Vagina (tissue), 2 donors: ENCODE data around the gene PLCG1. TPM values are rescaled to one million over a fixed set of nuclear protein-coding genes. Genes with fewer than 3 reads are reported as not detected.

Source experiments
- DNase-seq, 2 donors: peaks; one replicate each; pipeline ENCODE4 v3.0.0-alpha.2; 2017; ENCODE audit errors: extremely low spot score in 2 of 2
- H3K27ac ChIP-seq: fragments of 200-600 bp; sonication (generic); one replicate; pipeline ENCODE4 v1.5.1; 2019
- H3K27me3 ChIP-seq: fragments of 200-600 bp; sonication (generic); one replicate; pipeline ENCODE4 v1.5.1; 2019
- H3K36me3 ChIP-seq, 2 donors: fragments of 200-600 bp; sonication (generic); one replicate each; pipeline ENCODE4 v1.5.1; 2017 to 2019
- H3K4me1 ChIP-seq: fragments of 200-600 bp; sonication (generic); one replicate; pipeline ENCODE4 v1.5.1; 2019
- H3K4me3 ChIP-seq, 2 donors: fragments of 200-600 bp; sonication (generic); 1 replicate in 1 of 2; 2 replicates in 1 of 2; pipeline ENCODE4 v1.5.1; 2016 to 2019
- H3K9me3 ChIP-seq: fragments of 200-600 bp; sonication (generic); one replicate; pipeline ENCODE4 v1.5.1; 2019
- POLR2A ChIP-seq, 2 donors: fragments of 450-650 bp; IDR thresholded peaks; one replicate each; pipeline ENCODE4 v1.6.1; 2017; ENCODE audit warnings: antibody characterized with exemption in 2 of 2, mild to moderate bottlenecking in 2 of 2, moderate library complexity in 2 of 2
- POLR2AphosphoS5 ChIP-seq, 2 donors: sonication (generic); formaldehyde crosslinking; IDR thresholded peaks; one replicate each; pipeline ENCODE4 v1.9.0; 2017; ENCODE audit warnings: antibody characterized with exemption in 2 of 2, mild to moderate bottlenecking in 2 of 2, low read depth in 1 of 2; ENCODE audit not compliant: insufficient read depth in 1 of 2
- intact Hi-C: fragments of 100-400 bp; cut with DNase I; formaldehyde crosslinking; loops from one replicate; pipeline ENCODE4 v1.15.1; 2023
- total RNA-seq: library from RNA; depleted of rRNA; stranded (reverse); fragments of >200 nt; gene quantifications from one replicate; pipeline ENCODE4 v1.2.3, GENCODE V29; 2016
- TF ChIP-seq, protein P1 (sequence below), 3 experiments: fragments of 450-650 bp in 2 of 3; fragments of 200-600 bp in 1 of 3; sonication (generic) in 1 of 3; IDR thresholded peaks; one replicate each; pipeline ENCODE4 v1.5.1; 2017 to 2019; ENCODE audit warnings: antibody characterized with exemption in 3 of 3, mild to moderate bottlenecking in 2 of 3, moderate library complexity in 2 of 3

PLCG1 gene
- total RNA-seq, 1 donor from 2014 or later: 138 TPM

DNA sequence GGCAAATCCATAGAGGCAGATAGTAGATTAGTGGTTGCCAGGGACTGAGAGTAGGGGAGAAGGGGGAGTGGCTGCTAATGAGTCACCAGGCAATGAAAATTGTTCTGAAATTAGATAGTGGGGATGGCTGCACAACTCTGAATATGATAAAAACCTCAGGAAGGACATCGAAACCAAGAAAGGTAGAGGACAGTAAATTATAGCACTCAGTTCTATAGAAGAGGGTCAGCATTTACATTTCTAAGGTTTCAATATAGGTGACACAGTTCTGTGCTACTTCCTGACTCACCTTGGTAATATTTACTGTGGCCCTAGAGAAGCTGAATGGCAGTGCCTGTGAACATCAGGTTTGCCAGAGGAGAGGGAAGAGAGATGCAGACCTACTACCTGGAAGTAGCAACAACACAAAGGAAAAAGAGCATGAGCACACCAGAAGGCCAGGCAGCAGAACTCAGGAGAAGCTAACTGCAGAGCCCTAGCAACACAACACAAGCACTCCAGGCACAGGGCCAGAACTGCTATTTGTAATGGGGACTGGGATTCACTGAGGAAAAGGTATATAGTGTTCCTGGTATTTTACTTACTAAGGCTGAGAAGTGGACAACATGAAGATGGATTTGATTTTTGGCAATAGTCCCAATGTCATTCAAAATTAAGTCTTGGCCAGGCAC, 75.9 kb downstream of the PLCG1 start:
- Histone ChIP-seq H3K9me3 (no peaks in the 10 kb centered on the region), H3K4me3 (no peak overlapping the region), H3K36me3 (no peaks in the 10 kb centered on the region), H3K27me3 (no peaks in the 10 kb centered on the region), H3K27ac (no peak overlapping the region), H3K4me1 (peaks cover 10% of the 10 kb centered on the region)
- no peak for DNase-seq
- intact Hi-C loops: no loop called here
- TF ChIP-seq POLR2AphosphoS5 (IDR thresholded peaks at IDR 0.05; ENCODE audit: insufficient read depth in 1 of 2, low read depth in 1 of 2) (no peak), POLR2A (IDR thresholded peaks at IDR 0.05) (no peak)
- TF ChIP-seq, protein P1, sequence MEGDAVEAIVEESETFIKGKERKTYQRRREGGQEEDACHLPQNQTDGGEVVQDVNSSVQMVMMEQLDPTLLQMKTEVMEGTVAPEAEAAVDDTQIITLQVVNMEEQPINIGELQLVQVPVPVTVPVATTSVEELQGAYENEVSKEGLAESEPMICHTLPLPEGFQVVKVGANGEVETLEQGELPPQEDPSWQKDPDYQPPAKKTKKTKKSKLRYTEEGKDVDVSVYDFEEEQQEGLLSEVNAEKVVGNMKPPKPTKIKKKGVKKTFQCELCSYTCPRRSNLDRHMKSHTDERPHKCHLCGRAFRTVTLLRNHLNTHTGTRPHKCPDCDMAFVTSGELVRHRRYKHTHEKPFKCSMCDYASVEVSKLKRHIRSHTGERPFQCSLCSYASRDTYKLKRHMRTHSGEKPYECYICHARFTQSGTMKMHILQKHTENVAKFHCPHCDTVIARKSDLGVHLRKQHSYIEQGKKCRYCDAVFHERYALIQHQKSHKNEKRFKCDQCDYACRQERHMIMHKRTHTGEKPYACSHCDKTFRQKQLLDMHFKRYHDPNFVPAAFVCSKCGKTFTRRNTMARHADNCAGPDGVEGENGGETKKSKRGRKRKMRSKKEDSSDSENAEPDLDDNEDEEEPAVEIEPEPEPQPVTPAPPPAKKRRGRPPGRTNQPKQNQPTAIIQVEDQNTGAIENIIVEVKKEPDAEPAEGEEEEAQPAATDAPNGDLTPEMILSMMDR (IDR thresholded peaks at IDR 0.05): no peak

DNA sequence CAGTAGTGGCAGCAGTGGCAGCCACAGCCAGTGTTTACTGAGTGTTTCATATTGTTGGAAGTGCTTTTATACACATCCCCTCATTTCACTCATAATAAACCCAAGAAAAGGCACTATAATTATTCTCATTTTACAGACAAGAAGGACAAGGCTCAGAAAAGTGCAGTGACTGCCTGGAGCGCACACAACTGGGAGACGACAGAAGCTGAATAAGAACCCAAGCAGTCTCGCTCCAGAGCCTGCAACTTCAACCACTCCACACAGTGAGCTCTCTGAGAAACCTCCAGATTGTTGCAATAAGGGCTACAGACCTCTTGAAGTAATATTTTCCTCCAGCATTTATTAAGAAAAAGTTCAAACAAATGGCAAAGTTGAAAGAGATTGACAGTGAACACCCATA, 76.9 kb downstream of the PLCG1 start:
- Histone ChIP-seq H3K27ac (no peak overlapping the region), H3K27me3 (no peaks in the 10 kb centered on the region), H3K4me3 (no peak overlapping the region), H3K9me3 (no peaks in the 10 kb centered on the region), H3K4me1 (peaks cover 10% of the 10 kb centered on the region), H3K36me3 (no peaks in the 10 kb centered on the region)
- intact Hi-C loops: no loop called here
- DNase-seq: no peak
- TF ChIP-seq POLR2A (IDR thresholded peaks at IDR 0.05) (no peak), POLR2AphosphoS5 (IDR thresholded peaks at IDR 0.05; ENCODE audit: insufficient read depth in 1 of 2, low read depth in 1 of 2) (no peak)
- TF ChIP-seq, protein P1 (IDR thresholded peaks at IDR 0.05): no peak

DNA sequence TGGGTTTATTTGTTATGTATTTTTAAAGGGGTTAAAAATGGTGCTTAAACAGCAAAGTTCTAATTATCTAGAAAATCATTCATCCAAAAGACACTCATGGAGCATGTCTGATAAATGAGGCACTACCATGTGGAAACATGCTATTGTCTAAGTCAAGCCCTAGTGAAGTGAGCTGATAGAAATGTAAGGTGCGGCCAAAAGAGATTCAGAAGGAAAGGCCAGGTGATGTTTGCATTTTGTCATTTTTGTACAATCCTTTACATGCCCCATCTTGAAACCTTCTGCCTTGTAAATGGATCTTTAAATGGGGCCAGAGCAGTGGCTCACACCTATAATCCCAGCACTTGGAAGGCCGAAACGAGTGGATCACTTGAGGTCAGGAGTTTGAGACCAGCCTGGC, 77.3 kb downstream of the PLCG1 start:
- intact Hi-C loops: no loop called here

DNA sequence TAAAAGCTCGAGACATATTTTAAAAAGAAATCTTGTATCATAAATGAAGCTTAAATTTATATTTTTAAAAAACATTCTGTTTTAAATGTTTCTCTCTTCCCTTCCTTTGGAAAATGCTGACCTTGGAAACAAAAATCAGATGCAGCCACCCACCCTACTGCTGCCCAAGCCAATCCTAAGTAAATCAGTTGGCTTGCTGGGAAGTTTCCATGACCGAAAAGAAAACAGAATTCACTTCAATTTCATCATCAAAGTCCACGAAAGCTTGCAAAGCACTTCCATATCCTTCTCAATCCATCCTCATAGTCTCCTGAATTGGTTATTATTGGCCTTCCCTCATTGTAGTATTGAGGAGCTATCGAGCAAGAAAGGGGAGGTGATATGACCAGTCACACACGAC, 80.1 kb downstream of the PLCG1 start:
- Histone ChIP-seq H3K27ac (no peak overlapping the region), H3K4me1 (peaks cover 15% of the 10 kb centered on the region), H3K36me3 (no peaks in the 10 kb centered on the region), H3K27me3 (no peaks in the 10 kb centered on the region), H3K9me3 (no peaks in the 10 kb centered on the region), H3K4me3 (no peak overlapping the region)
- intact Hi-C loops: no loop called here
- DNase-seq: no peak
- TF ChIP-seq POLR2A (IDR thresholded peaks at IDR 0.05) (no peak), POLR2AphosphoS5 (IDR thresholded peaks at IDR 0.05; ENCODE audit: insufficient read depth in 1 of 2, low read depth in 1 of 2) (no peak)
- TF ChIP-seq, protein P1 (IDR thresholded peaks at IDR 0.05): no peak

More for the DNA sequence above, 77.3 kb downstream of the PLCG1 start:
- no peak overlapping the region for H3K4me3 ChIP-seq
- H3K4me1 ChIP-seq: peaks cover 10% of the 10 kb centered on the region
- TF ChIP-seq, protein P1 (IDR thresholded peaks at IDR 0.05): no peak
- TF ChIP-seq POLR2A (IDR thresholded peaks at IDR 0.05): no peak
- TF ChIP-seq POLR2AphosphoS5 (IDR thresholded peaks at IDR 0.05; ENCODE audit: insufficient read depth in 1 of 2, low read depth in 1 of 2): no peak
- no peaks in the 10 kb centered on the region for H3K27me3 ChIP-seq
- no peak overlapping the region for H3K27ac ChIP-seq
- H3K36me3 ChIP-seq: no peaks in the 10 kb centered on the region
- H3K9me3 ChIP-seq: no peaks in the 10 kb centered on the region
- no peak for DNase-seq

DNA sequence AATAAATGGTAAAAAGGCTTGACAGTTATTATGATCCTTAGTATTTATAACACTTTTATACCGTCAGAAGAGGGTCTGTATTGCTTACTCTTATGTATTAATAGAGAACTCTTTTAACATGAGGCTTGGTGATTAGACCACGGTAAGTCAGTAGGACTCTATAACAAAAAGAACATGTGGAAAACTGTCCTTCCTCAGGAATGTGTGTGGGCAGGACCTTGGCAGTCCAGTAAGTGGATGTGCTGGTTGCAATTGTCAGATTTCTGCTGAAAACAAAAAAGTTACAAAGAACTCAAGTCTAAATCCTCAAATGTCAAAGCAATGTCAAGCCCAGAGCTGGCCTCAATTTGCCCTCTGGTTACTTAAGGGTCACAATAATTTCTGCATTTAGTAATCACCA, 81.1 kb downstream of the PLCG1 start:
- Histone ChIP-seq H3K4me1 (peaks cover 19% of the 10 kb centered on the region), H3K36me3 (no peaks in the 10 kb centered on the region), H3K9me3 (no peaks in the 10 kb centered on the region), H3K4me3 (no peak overlapping the region), H3K27me3 (no peaks in the 10 kb centered on the region), H3K27ac (no peak overlapping the region)
- TF ChIP-seq POLR2A (IDR thresholded peaks at IDR 0.05) (no peak), POLR2AphosphoS5 (IDR thresholded peaks at IDR 0.05; ENCODE audit: insufficient read depth in 1 of 2, low read depth in 1 of 2) (no peak)
- TF ChIP-seq, protein P1 (IDR thresholded peaks at IDR 0.05): no peak
- no peak for DNase-seq
- intact Hi-C loops: no loop called here
